NT2/D1 (cell line): Measurements from ENCODE around the gene DIAPH3.

Source experiments
- SUZ12 ChIP-seq: IDR thresholded peaks from 2 replicates; pipeline ENCODE4 v1.6.1; 2011; ENCODE audit not compliant: insufficient read length, insufficient read depth; ENCODE audit errors: extremely low read depth
- YY1 ChIP-seq: IDR thresholded peaks from 2 replicates; pipeline ENCODE4 v1.6.1; 2011; ENCODE audit not compliant: insufficient read length, insufficient read depth
- ZNF274 ChIP-seq: IDR thresholded peaks from 2 replicates; pipeline ENCODE4 v1.6.1; 2011; ENCODE audit warnings: mild to moderate bottlenecking, low read depth, low read length

DNA sequence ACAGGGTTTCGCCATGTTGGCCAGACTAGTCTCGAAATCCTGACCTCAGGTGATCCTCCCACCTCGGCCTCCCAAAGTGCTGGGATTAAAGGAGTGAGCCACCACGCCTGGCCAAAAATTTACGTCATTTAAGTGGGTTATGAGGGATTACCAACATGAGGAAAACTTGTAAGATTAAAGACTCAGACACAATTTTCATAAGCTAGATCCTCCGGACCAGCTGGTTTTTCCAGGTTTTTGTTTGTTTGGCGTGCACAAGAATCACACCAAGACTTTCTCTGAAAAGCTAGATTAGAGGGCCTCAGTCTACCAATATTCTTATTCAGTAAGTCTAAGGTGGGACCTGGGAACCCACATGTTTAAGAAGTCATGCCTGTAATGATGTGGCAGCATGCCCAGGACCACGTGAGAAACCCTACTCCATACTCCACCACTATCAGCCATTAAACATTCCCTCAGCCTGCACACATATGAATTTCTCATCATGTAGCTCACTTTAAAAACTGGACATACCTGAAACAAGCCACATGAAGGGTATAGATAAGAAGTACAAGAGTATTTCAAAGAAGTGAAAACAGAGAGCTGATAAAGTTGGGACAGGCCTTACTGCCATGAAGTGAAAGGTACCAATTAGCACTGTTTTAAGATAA lies 25.7 kb downstream of the DIAPH3 start:
- no peak for TF ChIP-seq YY1
- no peak for TF ChIP-seq SUZ12
- no peak for TF ChIP-seq ZNF274
